ENCODE data around the gene EFS.

- TF ChIP-seq ISL1 (CRISPR knock-in tag; IDR thresholded peaks at IDR 0.05) (no peak), ZNF8 (CRISPR knock-in tag; IDR thresholded peaks at IDR 0.05) (no peak), ZC3H10 (CRISPR knock-in tag; IDR thresholded peaks at IDR 0.05) (no peak), ZNF70 (CRISPR knock-in tag; IDR thresholded peaks at IDR 0.05) (no peak), ESRRG (CRISPR knock-in tag; IDR thresholded peaks at IDR 0.05) (no peak), RARB (CRISPR knock-in tag; IDR thresholded peaks at IDR 0.05) (no peak), ZFP3 (CRISPR knock-in tag; IDR thresholded peaks at IDR 0.05) (no peak)
Observed at GRCh38 chr14:23380976-23381375, 16.0 kb upstream of the EFS start.
